Heart left ventricle (tissue), 16 donors: ENCODE data around the gene PCOLCE2. TPM values are rescaled to one million over a fixed set of nuclear protein-coding genes. Genes with fewer than 3 reads are reported as not detected.

Source experiments
- ATAC-seq, 4 donors: fragments of 200-7000 bp; cut with Tn5 transposase; one replicate each; pipeline ENCODE4 v1.9.1; 2020 to 2022; ENCODE audit warnings: moderate library complexity in 4 of 4, mild to moderate bottlenecking in 3 of 4, moderate number of reproducible peaks in 1 of 4
- DNase-seq, 5 donors: peaks; one replicate each; pipeline ENCODE4 v3.0.0-alpha.2; 2020
- H3K27ac ChIP-seq, 12 donors: fragments of 200-600 bp; sonication (generic) in 4 of 12; one replicate each; pipeline versions ENCODE4 v1.5.0 to v1.8.0; 2016 to 2022; ENCODE audit warnings: mild to moderate bottlenecking in 2 of 12
- H3K27me3 ChIP-seq, 9 donors: fragments of 200-600 bp; sonication (generic) in 2 of 9; one replicate each; pipeline versions ENCODE4 v1.5.1 to v1.8.0; 2016 to 2022; ENCODE audit warnings: mild to moderate bottlenecking in 3 of 9
- H3K36me3 ChIP-seq, 9 donors: fragments of 200-600 bp; sonication (generic) in 2 of 9; one replicate each; pipeline versions ENCODE4 v1.5.0 to v1.8.0; 2018 to 2022; ENCODE audit warnings: mild to moderate bottlenecking in 2 of 9
- H3K4me1 ChIP-seq, 12 donors: fragments of 200-600 bp; sonication (generic) in 4 of 12; one replicate each; pipeline versions ENCODE4 v1.5.0 to v1.8.0; 2016 to 2022; ENCODE audit warnings: mild to moderate bottlenecking in 3 of 12
- H3K4me3 ChIP-seq, 12 donors: fragments of 200-600 bp; sonication (generic) in 4 of 12; one replicate each; pipeline versions ENCODE4 v1.5.0 to v1.8.0; 2017 to 2022; ENCODE audit warnings: mild to moderate bottlenecking in 9 of 12, moderate library complexity in 4 of 12
- H3K9me3 ChIP-seq, 12 donors: fragments of 200-600 bp; sonication (generic) in 4 of 12; one replicate each; pipeline versions ENCODE4 v1.5.0 to v1.8.0; 2016 to 2022; ENCODE audit warnings: mild to moderate bottlenecking in 1 of 12
- CTCF ChIP-seq, 12 donors: fragments of 200-600 bp; sonication (generic) in 4 of 12; IDR thresholded peaks; one replicate each; pipeline versions ENCODE4 v1.5.0 to v1.8.0; 2018 to 2022; ENCODE audit warnings: antibody characterized with exemption in 12 of 12, mild to moderate bottlenecking in 5 of 12
- POLR2A ChIP-seq, 2 donors: fragments of 450-650 bp; IDR thresholded peaks; one replicate each; pipeline ENCODE4 v1.6.1; 2017; ENCODE audit warnings: antibody characterized with exemption in 2 of 2, mild to moderate bottlenecking in 2 of 2, moderate library complexity in 2 of 2
- WGBS, 4 donors: extraction: QIAGEN DNeasy Blood & Tissue Kit in 2 of 4; methylation state at CpG; one replicate each; pipeline versions ENCODE4 v1.1.5 to v1.1.7; 2013 to 2018; 5-methylcytosine and 5-hydroxymethylcytosine counted together
- intact Hi-C, 10 donors: fragments of 100-400 bp; cut with DNase I; formaldehyde crosslinking; loops; one replicate each; pipeline versions ENCODE4 v1.11.1 to v1.14.2; 2022
- polyA plus RNA-seq, 2 donors: library from polyadenylated mRNA; stranded (reverse); fragments of 200-250 nt; gene quantifications; one replicate each; pipeline ENCODE4 v1.2.3, GENCODE V29; 2013
- total RNA-seq, 9 donors: library from RNA; depleted of rRNA in 2 of 9; stranded (reverse); fragments of >200 nt in 2 of 9; fragmentation: NEBNext Ultra II Directional in 3 of 9; extraction: Animal tissue kit (Norgen Biotek cat#: 25700) in 3 of 9; gene quantifications; one replicate each; pipeline versions ENCODE4 v1.1.0 to v1.2.4, GENCODE V29; 2016 to 2023
- donor health status: ischemic (EF 13 %, LVEDD 7.1; RV severe dilation, severe dysfunction).
- donor health status: healthy with polysubstance abuse.
- donor health status: DM: no; HTN: yes; CAD: no.
- donor health status: DM: no; HTN: no; CAD: no.
- donor health status: ischemic (EF 25% LVEDD 6.9; RV normal size, moderate dysfunction).
- donor health status: ischemic (EF 25% LVEDD 5.7; RV mildly dilated, moderate dysfunction).
- donor health status: healthy.
- donor health status: DM: yes; HTN: yes; CAD: no.
- donor health status: ischemic (EF 35%, LVEDD 5.7; RV mildly dilated, moderate dysfunction).
- donor health status: nonischemic (EF 11% LVEDD 7.7; RV severe dilation, severe dysfunction).
- donor health status: DM: yes; HTN: yes; CAD: no.
- donor health status: PGD.
- donor health status: ischemic (EF 29% LVEDD 5.4; RV normal size, mild dysfunction).
- donor health status: nonischemic (EF 23%, LVEDD 6.1; RV moderate dilation, normal function).

The PCOLCE2 gene
- total and polyA plus RNA-seq, 11 donors, result 47.5 to 152 (median 66.7) TPM

- Histone ChIP-seq H3K4me3 (no peak overlapping the region), H3K9me3 (no peaks in the 10 kb centered on the region), H3K4me1 (peaks cover 0 to 4% (median 0%) of the 10 kb centered on the region in 12 donors), H3K36me3 (peaks cover 0 to 58% (median 9%) of the 10 kb centered on the region in 9 donors), H3K27ac (no peak overlapping the region), H3K27me3 (no peaks in the 10 kb centered on the region)
- ATAC-seq (no peak), DNase-seq (no peak)
- intact Hi-C loops, result no loop called here
- TF ChIP-seq CTCF (IDR thresholded peaks at IDR 0.05) (no peak), POLR2A (IDR thresholded peaks at IDR 0.05) (no peak)
- WGBS, 4 donors, result 47 to 70% (median 57%) methylated on average over 1 of the region's 1 CpG
Measured at GRCh38 chr3:142802891-142803290, 86.0 kb downstream of the PCOLCE2 start.

- H3K27ac ChIP-seq, result no peak overlapping the region
- peaks cover 0 to 47% (median 9%) of the 10 kb centered on the region in 9 donors for H3K36me3 ChIP-seq
- 72 to 82% (median 81%) methylated on average over 2 of the region's 2 CpGs for WGBS, 4 donors
- ATAC-seq (no peak), DNase-seq (no peak)
- TF ChIP-seq POLR2A (IDR thresholded peaks at IDR 0.05) (no peak), CTCF (IDR thresholded peaks at IDR 0.05) (no peak)
- H3K9me3 ChIP-seq, result no peaks in the 10 kb centered on the region
- intact Hi-C loops, result no loop called here
- no peak overlapping the region for H3K4me3 ChIP-seq
- no peaks in the 10 kb centered on the region for H3K27me3 ChIP-seq
- peaks cover 0 to 4% (median 0%) of the 10 kb centered on the region in 12 donors for H3K4me1 ChIP-seq
Measured at GRCh38 chr3:142801746-142802145, 87.1 kb downstream of the PCOLCE2 start.

- H3K4me1 ChIP-seq, result peaks cover 0 to 4% (median 0%) of the 10 kb centered on the region in 12 donors
- intact Hi-C loops, result no loop called here
- H3K4me3 ChIP-seq, result no peak overlapping the region
- no peaks in the 10 kb centered on the region for H3K27me3 ChIP-seq
- 56 to 72% (median 61%) methylated on average over 2 of the region's 2 CpGs for WGBS, 4 donors
- no peak overlapping the region for H3K27ac ChIP-seq
- no peaks in the 10 kb centered on the region for H3K9me3 ChIP-seq
- ATAC-seq, result no peak
- H3K36me3 ChIP-seq, result peaks cover 0 to 22% (median 0%) of the 10 kb centered on the region in 9 donors
- DNase-seq, result no peak
- TF ChIP-seq CTCF (IDR thresholded peaks at IDR 0.05) (no peak), POLR2A (IDR thresholded peaks at IDR 0.05) (no peak)
Measured at GRCh38 chr3:142796823-142797222, 92.1 kb downstream of the PCOLCE2 start.

GRCh38 chr3:142795332-142795731, 93.6 kb downstream of the PCOLCE2 start:
- no peak overlapping the region for H3K4me3 ChIP-seq
- no peak for DNase-seq
- intact Hi-C loops, result no loop called here
- no peaks in the 10 kb centered on the region for H3K9me3 ChIP-seq
- no peaks in the 10 kb centered on the region for H3K27me3 ChIP-seq
- H3K4me1 ChIP-seq, result peaks cover 0 to 4% (median 0%) of the 10 kb centered on the region in 12 donors
- WGBS, 4 donors, result 90 to 96% (median 94%) methylated on average over 1 of the region's 1 CpG
- H3K36me3 ChIP-seq, result peaks cover 0 to 18% (median 0%) of the 10 kb centered on the region in 9 donors
- ATAC-seq, result no peak
- H3K27ac ChIP-seq, result no peak overlapping the region
- no peak for TF ChIP-seq CTCF (IDR thresholded peaks at IDR 0.05)
- no peak for TF ChIP-seq POLR2A (IDR thresholded peaks at IDR 0.05)
